SU-DHL-6 (cell line): ENCODE results near the gene SIX3.

Source experiments
- CTCF ChIP-seq: fragments of 200-600 bp; sonication (generic); IDR thresholded peaks from one replicate; pipeline ENCODE4 v1.5.1; 2017; ENCODE audit warnings: antibody characterized with exemption, mild to moderate bottlenecking, low read length, moderate library complexity; ENCODE audit not compliant: insufficient read depth, poor library complexity, severe bottlenecking
- EZH2phosphoT487 ChIP-seq: fragments of 200-600 bp; sonication (generic), shearing (Covaris generic); conservative IDR thresholded peaks from 2 replicates; pipeline ENCODE4 v1.6.1; 2018; ENCODE audit warnings: mild to moderate bottlenecking, antibody characterized with exemption, low read length, moderate library complexity, mixed read lengths

DNA sequence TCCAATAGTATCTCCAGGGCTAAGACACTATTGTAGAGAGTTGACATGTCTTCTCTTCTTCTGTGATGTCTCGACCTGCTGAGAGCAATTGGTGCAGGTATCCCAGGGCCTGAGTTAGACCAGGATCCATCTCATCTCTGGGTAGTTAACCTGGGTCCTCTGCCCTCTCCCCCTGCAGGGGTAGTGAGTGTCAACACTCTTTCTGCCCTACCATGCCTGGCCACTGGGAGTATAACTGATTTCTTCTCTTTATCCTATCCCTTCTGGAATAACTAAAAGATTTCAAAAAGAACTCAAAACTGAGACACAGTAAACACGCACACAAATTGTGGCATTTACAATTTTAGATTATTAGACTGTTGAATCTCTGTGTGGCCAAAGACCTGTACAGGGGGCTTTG is 20.8 kb upstream of the SIX3 start:
- TF ChIP-seq CTCF (no peak), EZH2phosphoT487 (no peak)
